GM19324 (cell line): ENCODE results near the gene RASAL1.

Experiments
- ATAC-seq: cut with Tn5 transposase; IDR thresholded peaks from one replicate; pipeline ENCODE4 v1.9.1; 2021; ENCODE audit warnings: mild to moderate bottlenecking, moderate library complexity; ENCODE audit not compliant: unreplicated experiment, low FRiP score

RASAL1 gene, protein sequence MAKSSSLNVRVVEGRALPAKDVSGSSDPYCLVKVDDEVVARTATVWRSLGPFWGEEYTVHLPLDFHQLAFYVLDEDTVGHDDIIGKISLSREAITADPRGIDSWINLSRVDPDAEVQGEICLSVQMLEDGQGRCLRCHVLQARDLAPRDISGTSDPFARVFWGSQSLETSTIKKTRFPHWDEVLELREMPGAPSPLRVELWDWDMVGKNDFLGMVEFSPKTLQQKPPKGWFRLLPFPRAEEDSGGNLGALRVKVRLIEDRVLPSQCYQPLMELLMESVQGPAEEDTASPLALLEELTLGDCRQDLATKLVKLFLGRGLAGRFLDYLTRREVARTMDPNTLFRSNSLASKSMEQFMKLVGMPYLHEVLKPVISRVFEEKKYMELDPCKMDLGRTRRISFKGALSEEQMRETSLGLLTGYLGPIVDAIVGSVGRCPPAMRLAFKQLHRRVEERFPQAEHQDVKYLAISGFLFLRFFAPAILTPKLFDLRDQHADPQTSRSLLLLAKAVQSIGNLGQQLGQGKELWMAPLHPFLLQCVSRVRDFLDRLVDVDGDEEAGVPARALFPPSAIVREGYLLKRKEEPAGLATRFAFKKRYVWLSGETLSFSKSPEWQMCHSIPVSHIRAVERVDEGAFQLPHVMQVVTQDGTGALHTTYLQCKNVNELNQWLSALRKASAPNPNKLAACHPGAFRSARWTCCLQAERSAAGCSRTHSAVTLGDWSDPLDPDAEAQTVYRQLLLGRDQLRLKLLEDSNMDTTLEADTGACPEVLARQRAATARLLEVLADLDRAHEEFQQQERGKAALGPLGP

DNA sequence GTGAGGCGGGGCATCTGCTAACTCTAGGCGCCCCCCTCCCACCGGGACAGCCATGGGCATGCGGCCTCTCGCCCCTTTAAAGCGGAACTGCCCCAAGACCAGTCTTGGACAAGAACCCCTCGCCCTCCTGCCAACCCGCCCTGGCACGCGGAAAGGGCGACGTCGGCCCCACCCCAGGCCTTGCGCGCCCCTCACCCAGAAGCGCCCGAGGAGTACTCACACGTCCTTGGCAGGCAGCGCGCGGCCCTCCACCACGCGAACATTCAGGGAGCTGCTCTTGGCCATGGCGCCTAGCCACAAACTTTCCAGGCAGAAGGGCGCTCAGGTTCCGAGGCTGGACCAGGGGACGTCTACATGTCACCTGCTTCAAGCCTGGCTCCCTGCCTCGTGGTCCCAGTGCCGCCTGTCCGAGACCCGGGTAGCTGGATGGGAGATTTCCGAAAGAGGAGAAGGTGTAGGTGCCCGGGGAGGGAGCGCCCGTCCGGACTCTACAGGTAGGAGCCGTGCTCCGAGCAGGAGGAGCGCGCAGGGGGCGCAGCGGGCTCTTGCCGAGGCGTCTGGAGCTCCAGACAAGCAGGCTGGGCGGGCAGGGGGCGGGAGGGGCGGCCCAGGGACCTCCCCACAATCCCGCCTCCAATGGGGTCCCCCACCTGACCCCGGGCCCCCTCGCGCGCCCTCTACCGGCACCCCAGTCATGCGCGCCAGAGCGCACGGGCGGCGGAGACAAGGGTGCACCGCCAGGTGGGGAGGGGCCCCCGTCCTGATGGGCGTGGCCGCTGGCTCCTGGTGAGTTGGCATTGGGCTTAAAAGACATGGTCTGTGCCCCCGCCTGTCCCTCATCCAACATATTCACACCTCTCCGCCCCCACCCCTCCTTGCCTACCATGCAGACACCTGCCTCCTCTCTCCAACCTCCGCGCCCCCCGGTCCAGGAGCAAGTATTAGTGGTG is at the start of gene RASAL1:
Gene RASAL1, minus strand, starts transcription at position 584 of the 950 bp plus-strand sequence. Its CDS starts 299 bp downstream, at position 285.
- no peak for ATAC-seq

DNA sequence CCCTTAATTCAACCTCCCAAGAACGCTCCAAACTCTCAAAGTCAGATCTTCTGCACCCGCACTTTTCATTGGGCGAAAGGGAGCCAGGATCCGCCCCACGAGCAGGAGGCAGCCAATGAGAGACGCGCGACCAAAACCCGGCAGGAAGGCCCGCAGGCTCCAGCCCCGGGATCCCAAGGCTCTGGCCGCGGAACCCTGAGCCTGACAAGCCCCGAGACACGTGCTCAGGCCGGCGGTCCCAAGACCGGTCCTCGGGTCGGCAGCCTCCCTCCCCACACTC is 49.3 kb upstream of the RASAL1 start:
- peak; percentile 78 for ATAC-seq

GRCh38 chr12:113184098-113184899 is 48.7 kb upstream of the RASAL1 start:
- ATAC-seq, result peak; percentile 53

- no peak for ATAC-seq
Observed at GRCh38 chr12:113183030-113183589, 47.5 kb upstream of the RASAL1 start.

DNA sequence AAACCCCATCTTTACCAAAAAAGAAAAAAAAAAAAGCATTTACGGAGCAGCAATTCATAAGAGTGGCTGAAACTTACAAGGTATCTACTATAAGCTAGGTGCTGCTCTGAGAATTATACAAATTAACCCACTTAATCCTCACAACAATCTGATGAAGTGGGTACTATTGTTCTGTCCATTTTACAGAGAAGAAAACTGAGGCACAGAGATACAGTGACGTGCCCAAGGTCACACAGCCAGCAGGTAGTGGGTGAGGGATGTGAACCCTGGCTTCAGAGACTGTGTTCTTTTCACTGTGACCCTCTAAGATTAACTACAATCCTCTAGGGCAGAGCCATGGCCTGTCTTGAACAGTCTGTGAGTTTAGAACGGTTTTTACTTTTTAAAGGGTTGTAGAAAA is 46.4 kb upstream of the RASAL1 start:
- ATAC-seq, result no peak

DNA sequence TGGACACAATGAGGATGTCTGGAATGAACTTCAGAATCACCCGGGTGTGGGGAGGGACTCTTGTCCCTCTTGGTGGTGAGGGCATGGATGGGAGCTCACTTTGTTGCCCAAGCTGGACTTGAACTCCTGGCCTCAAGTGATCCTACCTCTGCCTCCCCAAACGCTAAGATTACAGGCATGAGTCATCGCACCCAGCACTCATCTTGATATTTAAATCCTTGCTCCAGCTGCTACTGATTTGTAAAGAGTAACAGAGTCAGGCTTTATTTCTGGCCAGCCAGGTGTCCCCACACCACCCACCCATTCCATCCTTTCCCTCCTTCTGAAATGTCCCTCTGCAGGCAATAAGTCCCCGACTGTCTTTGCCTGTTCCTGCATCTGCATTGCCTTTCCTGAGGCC is 44.8 kb upstream of the RASAL1 start:
- no peak for ATAC-seq

DNA sequence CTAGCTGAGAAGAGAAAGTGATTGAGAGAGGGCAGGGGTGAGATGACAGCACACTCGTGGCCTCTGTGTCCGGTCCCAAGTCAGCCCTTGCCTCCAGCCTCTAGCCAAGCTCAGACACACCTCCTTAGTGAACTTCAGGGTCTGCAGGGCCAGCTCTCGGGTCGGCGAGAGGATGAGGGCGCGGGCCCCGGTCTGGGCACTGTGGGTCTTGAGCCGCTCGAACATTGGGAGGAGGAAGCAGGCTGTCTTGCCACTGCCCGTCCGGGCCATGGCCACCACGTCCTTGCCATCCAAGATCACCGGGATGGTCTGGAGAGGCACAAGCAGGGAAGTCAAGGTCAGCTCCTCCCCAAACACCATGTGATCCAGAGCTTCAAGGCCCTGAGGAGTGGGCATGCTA is 43.5 kb upstream of the RASAL1 start:
- no peak for ATAC-seq

DNA sequence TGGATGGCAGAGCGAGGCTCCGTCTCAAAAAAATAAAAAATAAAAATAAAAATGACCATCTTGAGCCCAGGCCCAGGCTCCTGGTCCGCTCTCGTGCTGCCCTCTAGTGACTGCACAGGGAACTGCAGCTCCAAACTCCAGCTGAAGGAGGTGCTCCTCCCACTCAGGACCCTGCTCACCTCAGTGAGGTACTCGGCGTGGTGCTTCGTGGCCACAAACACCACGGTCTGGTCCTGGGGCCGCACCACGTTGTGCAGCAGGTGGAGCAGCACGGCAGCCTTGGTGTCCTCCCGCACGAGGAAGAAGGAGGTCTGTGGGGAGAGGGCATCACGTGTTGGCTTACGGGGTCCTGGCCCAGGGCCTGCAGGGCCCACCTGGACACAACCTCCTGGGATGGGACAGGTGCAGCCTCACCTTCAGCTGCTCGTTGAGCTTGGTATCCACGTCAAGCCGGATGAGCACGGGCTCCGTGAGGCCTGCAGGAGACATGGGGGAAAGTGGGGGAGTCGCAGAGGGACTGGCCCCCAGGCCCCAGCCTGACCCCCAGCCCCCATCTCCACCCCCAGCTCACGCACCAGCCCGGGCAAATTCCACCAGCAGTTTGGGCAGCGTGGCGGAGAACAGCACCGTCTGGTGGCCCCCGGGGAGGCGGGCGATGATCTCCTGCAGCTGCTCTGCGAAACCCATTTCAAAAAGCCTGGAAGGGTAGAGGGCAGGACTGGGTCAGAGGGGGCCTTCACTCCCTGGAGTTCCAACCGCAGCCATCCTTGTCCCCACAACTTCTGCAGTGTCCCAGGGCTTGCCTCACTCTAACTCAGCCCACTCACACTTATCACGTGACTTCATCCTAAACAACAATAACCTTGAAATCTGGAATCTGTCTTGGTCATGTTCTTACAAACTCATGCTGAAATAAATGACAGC is 39.2 kb upstream of the RASAL1 start:
- no peak for ATAC-seq

DNA sequence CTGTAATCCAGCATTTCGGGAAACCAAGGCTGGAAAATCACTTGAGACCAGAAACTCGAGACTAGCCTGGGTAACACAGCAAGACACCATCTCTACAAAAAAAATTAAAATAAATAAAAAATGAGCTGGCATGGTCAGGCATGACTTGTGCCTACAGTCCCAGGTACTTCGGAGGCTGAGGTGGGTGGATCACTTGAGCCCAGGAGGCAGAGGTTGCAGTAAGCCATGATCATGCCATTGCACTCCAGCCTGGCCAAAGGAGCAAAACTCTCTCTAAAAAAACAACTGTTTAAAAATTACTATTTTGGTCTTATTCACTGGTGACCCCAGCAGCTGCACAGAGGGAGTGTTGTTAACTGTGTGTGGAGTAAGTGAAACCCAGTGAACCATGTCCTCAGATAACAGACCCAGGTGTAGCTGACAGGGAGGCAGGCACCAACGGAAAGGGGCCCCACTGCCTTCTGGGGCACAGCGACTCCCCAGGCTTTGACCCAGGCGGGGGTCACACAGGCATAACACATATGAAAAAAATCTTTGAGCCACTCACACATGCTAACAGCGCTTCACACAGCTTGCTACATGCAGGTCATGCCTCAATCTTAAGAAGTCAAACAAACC is 37.6 kb upstream of the RASAL1 start:
- ATAC-seq, result peak; percentile 60

DNA sequence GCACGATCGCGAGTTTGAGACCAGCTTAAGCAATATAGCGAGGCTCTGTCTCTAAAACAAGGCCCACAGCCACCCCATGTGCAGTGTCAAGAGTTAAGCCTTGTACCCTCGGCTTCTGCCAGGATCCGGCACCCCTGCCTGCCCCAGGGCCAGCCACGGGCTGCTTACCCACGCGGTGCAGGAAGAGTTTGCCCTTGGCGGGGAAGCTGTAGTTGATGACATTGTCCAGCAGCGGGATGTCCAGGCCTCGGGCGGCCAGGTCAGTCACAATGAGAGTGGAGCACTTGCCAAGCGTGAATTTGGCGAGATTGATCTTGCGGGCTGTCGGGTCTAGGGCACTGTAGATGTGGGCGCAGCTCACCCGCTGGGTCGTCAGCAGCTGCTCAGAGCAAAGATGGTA is 36.6 kb upstream of the RASAL1 start:
- ATAC-seq, result no peak

- ATAC-seq, result no peak
Observed at GRCh38 chr12:113171543-113171942, 36.0 kb upstream of the RASAL1 start.

GRCh38 chr12:113170926-113171325 is 35.4 kb upstream of the RASAL1 start:
- no peak for ATAC-seq

GRCh38 chr12:113170457-113170856 is 34.9 kb upstream of the RASAL1 start:
- ATAC-seq, result no peak

GRCh38 chr12:113169697-113170096 is 34.1 kb upstream of the RASAL1 start:
- ATAC-seq, result no peak

DNA sequence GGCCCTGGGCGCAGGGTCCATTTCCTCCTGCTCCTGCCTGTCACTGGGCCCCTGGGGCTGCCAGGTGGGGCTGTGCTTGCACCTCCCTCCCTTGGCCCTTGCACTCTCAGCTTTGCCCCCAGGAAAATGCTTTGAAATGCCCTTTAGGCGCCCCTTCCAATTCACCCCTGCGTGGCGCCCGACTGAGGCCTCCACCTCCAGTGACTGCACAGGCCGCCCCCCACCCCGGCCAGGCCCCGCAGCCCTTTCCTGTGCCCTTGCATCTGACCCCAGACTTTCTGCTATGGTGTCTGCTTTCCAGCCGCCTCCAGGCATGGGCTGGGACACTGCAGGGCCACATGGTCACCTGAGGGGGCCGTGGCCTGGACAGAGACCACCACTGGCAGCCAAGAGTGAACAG is 32.3 kb upstream of the RASAL1 start:
- no peak for ATAC-seq

DNA sequence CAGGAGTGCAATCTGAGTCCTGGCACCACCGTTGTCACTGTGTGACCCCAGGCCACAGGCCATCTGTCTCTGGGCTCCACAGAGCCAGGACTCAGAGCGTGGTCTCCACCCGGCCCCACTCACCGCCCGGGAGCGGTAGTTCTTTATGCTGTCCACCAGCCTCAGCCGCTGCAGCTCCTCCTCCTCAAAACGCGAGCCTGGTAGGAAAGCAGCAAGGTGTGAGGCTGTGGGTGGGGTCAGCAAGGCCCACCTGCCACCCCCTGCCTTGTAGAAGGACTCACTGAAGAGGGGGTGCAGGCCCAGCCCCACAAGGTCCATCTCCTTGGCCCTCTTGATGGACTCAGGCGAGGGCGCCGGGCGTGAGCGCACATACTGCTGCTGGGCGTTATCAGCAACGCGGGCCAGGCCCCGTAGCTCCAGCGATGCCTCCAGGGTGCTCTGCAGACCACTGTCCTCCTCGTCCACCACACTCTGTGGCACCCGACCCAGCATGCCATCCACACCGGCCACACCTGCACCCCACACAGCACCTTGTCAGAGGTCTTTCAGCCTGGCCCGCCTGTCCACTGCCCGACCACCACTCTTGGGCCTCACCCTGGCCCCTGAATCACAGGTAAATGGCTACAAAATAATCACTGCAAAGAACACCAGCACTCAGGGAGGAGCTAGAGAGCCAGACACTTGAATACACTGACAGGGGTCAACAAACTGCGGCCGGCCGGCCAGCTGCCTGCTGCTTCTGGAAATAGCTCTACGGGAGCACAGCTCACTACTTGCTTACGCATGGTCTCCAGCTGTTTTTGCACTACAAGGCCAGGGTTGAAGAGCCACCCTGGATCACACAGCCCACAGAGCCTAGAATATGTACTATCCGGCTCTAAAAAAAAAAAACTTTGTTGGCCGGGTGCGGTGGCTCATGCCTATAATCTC is 30.2 kb upstream of the RASAL1 start:
- no peak for ATAC-seq

- no peak for ATAC-seq
Observed at GRCh38 chr12:113164014-113164413, 28.5 kb upstream of the RASAL1 start.
